ENCODE results near the gene BGLAP. TPM values are rescaled to one million over a fixed set of nuclear protein-coding genes. Genes with fewer than 3 reads are reported as not detected.

Gene BGLAP
- total and polyA plus RNA-seq, 2 of the 13 experiments (the other 11 are each of a cell fraction or from before 2014, with no cell fraction given), result 0.62 to 1.6 TPM

DNA sequence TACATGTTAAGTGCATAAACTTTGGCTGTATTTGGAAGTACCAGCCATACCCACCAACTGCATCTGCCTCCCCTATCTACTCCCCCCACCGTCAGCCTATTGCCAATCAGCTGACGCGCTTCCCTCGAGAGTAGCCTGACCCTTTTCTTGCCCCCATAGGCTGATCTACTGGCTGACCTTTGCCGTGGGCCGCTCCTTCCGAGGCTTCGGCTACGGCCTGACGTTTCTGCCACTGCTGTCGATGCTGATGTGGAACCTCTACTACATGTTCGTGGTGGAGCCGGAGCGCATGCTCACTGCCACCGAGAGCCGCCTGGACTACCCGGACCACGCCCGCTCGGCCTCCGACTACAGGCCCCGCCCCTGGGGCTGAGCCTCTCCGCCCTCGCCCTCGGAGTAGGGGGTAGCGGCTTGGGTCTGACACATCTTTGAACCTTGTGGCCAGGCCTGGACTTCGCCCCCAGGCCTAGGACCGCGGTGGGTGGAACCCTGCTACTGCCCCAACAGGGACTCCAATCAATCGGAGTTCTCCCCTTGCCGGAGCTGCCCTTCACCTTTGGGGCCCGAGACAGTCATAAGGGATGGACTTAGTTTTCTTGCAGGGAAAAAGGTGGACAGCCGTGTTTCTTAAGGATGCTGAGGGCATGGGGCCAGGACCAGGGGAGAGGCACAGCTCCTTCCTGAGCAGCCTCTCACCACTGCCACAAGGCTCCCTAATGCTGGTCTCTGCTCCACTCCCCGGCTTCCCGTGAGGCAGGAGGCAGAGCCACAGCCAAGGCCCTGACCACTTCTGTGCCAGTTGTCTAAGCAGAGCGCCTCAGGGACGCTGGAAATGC is 49.5 kb downstream of the BGLAP start (continued):
- TF ChIP-seq, protein P1, sequence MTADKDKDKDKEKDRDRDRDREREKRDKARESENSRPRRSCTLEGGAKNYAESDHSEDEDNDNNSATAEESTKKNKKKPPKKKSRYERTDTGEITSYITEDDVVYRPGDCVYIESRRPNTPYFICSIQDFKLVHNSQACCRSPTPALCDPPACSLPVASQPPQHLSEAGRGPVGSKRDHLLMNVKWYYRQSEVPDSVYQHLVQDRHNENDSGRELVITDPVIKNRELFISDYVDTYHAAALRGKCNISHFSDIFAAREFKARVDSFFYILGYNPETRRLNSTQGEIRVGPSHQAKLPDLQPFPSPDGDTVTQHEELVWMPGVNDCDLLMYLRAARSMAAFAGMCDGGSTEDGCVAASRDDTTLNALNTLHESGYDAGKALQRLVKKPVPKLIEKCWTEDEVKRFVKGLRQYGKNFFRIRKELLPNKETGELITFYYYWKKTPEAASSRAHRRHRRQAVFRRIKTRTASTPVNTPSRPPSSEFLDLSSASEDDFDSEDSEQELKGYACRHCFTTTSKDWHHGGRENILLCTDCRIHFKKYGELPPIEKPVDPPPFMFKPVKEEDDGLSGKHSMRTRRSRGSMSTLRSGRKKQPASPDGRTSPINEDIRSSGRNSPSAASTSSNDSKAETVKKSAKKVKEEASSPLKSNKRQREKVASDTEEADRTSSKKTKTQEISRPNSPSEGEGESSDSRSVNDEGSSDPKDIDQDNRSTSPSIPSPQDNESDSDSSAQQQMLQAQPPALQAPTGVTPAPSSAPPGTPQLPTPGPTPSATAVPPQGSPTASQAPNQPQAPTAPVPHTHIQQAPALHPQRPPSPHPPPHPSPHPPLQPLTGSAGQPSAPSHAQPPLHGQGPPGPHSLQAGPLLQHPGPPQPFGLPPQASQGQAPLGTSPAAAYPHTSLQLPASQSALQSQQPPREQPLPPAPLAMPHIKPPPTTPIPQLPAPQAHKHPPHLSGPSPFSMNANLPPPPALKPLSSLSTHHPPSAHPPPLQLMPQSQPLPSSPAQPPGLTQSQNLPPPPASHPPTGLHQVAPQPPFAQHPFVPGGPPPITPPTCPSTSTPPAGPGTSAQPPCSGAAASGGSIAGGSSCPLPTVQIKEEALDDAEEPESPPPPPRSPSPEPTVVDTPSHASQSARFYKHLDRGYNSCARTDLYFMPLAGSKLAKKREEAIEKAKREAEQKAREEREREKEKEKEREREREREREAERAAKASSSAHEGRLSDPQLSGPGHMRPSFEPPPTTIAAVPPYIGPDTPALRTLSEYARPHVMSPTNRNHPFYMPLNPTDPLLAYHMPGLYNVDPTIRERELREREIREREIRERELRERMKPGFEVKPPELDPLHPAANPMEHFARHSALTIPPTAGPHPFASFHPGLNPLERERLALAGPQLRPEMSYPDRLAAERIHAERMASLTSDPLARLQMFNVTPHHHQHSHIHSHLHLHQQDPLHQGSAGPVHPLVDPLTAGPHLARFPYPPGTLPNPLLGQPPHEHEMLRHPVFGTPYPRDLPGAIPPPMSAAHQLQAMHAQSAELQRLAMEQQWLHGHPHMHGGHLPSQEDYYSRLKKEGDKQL (CRISPR knock-in tag; IDR thresholded peaks at IDR 0.05; ENCODE audit: low read depth), result 0 out of 2 replicates have a peak, but pooled peaks have one; percentile 60
- TF ChIP-seq MZF1 (CRISPR knock-in tag; IDR thresholded peaks at IDR 0.05; ENCODE audit: borderline replicate concordance) (no peak), MYNN (CRISPR knock-in tag; IDR thresholded peaks at IDR 0.05; ENCODE audit: low read depth) (no peak), ZNF121 (CRISPR knock-in tag; IDR thresholded peaks at IDR 0.05) (no peak), ZNF605 (CRISPR knock-in tag; IDR thresholded peaks at IDR 0.05) (peak; percentile 78; the same call in 1 of the 2 replicates), IKZF5 (CRISPR knock-in tag; IDR thresholded peaks at IDR 0.05) (peak; percentile 69), CCDC6 (CRISPR knock-in tag; IDR thresholded peaks at IDR 0.05) (no peak), ZBTB21 (CRISPR knock-in tag; IDR thresholded peaks at IDR 0.05) (no peak), NFE2L2 (IDR thresholded peaks at IDR 0.05; ENCODE audit: low read length) (no peak), ZNF572 (CRISPR knock-in tag; IDR thresholded peaks at IDR 0.05) (0 out of 2 replicates have a peak, but pooled peaks have one; percentile 65), MXD4 (CRISPR knock-in tag; IDR thresholded peaks at IDR 0.05) (peak; percentile 40; the same call in 1 of the 2 replicates), ZNF432 (CRISPR knock-in tag; IDR thresholded peaks at IDR 0.05; ENCODE audit: borderline replicate concordance) (no peak), ZNF543 (CRISPR knock-in tag; IDR thresholded peaks at IDR 0.05) (no peak; the same call in 1 of the 2 replicates), ZFP1 (CRISPR knock-in tag; IDR thresholded peaks at IDR 0.05) (no peak), PHB2 (IDR thresholded peaks at IDR 0.05; ENCODE audit: partially characterized antibody) (no peak), ZNF33B (CRISPR knock-in tag; IDR thresholded peaks at IDR 0.05) (no peak), NCOA2 (CRISPR knock-in tag; IDR thresholded peaks at IDR 0.05) (peak; percentile 66), MTF2 (CRISPR knock-in tag; IDR thresholded peaks at IDR 0.05; ENCODE audit: borderline replicate concordance) (no peak), ZNF672 (CRISPR knock-in tag; IDR thresholded peaks at IDR 0.05) (no peak), PTBP1 (IDR thresholded peaks at IDR 0.05; ENCODE audit: low read depth, low read length, poor library complexity, severe bottlenecking) (peak; percentile 26), EEA1 (CRISPR knock-in tag; IDR thresholded peaks at IDR 0.05; ENCODE audit: borderline replicate concordance) (no peak), ZFX (CRISPR knock-in tag; IDR thresholded peaks at IDR 0.05; ENCODE audit: low read depth) (peak; percentile 98), MIER2 (CRISPR knock-in tag; IDR thresholded peaks at IDR 0.05) (0 out of 2 replicates have a peak, but pooled peaks have one; percentile 26)
- TF ChIP-seq, protein P2, sequence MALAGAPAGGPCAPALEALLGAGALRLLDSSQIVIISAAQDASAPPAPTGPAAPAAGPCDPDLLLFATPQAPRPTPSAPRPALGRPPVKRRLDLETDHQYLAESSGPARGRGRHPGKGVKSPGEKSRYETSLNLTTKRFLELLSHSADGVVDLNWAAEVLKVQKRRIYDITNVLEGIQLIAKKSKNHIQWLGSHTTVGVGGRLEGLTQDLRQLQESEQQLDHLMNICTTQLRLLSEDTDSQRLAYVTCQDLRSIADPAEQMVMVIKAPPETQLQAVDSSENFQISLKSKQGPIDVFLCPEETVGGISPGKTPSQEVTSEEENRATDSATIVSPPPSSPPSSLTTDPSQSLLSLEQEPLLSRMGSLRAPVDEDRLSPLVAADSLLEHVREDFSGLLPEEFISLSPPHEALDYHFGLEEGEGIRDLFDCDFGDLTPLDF (CRISPR knock-in tag; IDR thresholded peaks at IDR 0.05), result no peak

Measured in HepG2 (cell line).